Esophagus muscularis mucosa (tissue), 4 donors: ENCODE measurements around the gene ETFB. TPM values are rescaled to one million over a fixed set of nuclear protein-coding genes. Genes with fewer than 3 reads are reported as not detected.

Experiments
- DNase-seq: peaks from one replicate; pipeline ENCODE4 v3.0.0-alpha.2; 2017; ENCODE audit errors: extremely low spot score
- H3K27ac ChIP-seq, 4 donors: fragments of 200-600 bp; sonication (generic); replicated peaks in 1 of 4; 1 replicate in 3 of 4; 2 replicates in 1 of 4; pipeline ENCODE4 v1.5.1; 2016 to 2019; ENCODE audit warnings: mild to moderate bottlenecking in 1 of 4
- H3K27me3 ChIP-seq, 4 donors: fragments of 200-600 bp; sonication (generic); one replicate each; pipeline versions ENCODE4 v1.5.1 to v1.6.0; 2016 to 2019
- H3K36me3 ChIP-seq, 4 donors: fragments of 200-600 bp; sonication (generic); one replicate each; pipeline ENCODE4 v1.5.1; 2016 to 2019
- H3K4me1 ChIP-seq, 4 donors: fragments of 200-600 bp; sonication (generic); one replicate each; pipeline ENCODE4 v1.5.1; 2016 to 2019
- H3K4me3 ChIP-seq, 4 donors: fragments of 200-600 bp; sonication (generic); 1 replicate in 2 of 4; 2 replicates in 2 of 4; pipeline ENCODE4 v1.5.1; 2016 to 2019; ENCODE audit warnings: mild to moderate bottlenecking in 4 of 4, moderate library complexity in 1 of 4
- H3K9me3 ChIP-seq, 4 donors: fragments of 200-600 bp; sonication (generic); 1 replicate in 3 of 4; 2 replicates in 1 of 4; pipeline ENCODE4 v1.5.1; 2016 to 2019
- EP300 ChIP-seq: sonication (generic); formaldehyde crosslinking; IDR thresholded peaks from one replicate; pipeline ENCODE4 v1.6.1; 2017; ENCODE audit warnings: antibody characterized with exemption
- POLR2A ChIP-seq: fragments of 450-650 bp; IDR thresholded peaks from one replicate; pipeline ENCODE4 v1.6.1; 2017; ENCODE audit warnings: antibody characterized with exemption, moderate library complexity, mild to moderate bottlenecking, low read depth
- POLR2AphosphoS5 ChIP-seq, 2 donors: sonication (generic); formaldehyde crosslinking; IDR thresholded peaks; one replicate each; pipeline ENCODE4 v1.6.1; 2017; ENCODE audit warnings: antibody characterized with exemption in 2 of 2
- WGBS: methylation state at CpG from one replicate; pipeline ENCODE4 v1.1.5; 2018; 5-methylcytosine and 5-hydroxymethylcytosine counted together
- intact Hi-C: fragments of 100-400 bp; cut with DNase I; formaldehyde crosslinking; loops from one replicate; pipeline ENCODE4 v1.15.1; 2023
- total RNA-seq, 4 donors: library from RNA; depleted of rRNA; stranded (reverse); fragments of >200 nt; gene quantifications; one replicate each; pipeline versions ENCODE4 v1.1.0 to v1.2.1, GENCODE V29; 2016
- TF ChIP-seq, protein P1 (sequence below), 3 experiments: fragments of 200-600 bp in 2 of 3; fragments of 450-650 bp in 1 of 3; sonication (generic) in 2 of 3; IDR thresholded peaks; one replicate each; pipeline ENCODE4 v1.5.1; 2017 to 2019; ENCODE audit warnings: antibody characterized with exemption in 3 of 3, mild to moderate bottlenecking in 2 of 3, moderate library complexity in 1 of 3

ETFB gene
- total RNA-seq, 4 donors from 2014 or later: 86.3 to 121 (median 106) TPM

- H3K27ac ChIP-seq: no peak overlapping the region
- H3K36me3 ChIP-seq: no peaks in the 10 kb centered on the region
- intact Hi-C loops: no loop called here
- H3K9me3 ChIP-seq: no peaks in the 10 kb centered on the region
- TF ChIP-seq, protein P1, sequence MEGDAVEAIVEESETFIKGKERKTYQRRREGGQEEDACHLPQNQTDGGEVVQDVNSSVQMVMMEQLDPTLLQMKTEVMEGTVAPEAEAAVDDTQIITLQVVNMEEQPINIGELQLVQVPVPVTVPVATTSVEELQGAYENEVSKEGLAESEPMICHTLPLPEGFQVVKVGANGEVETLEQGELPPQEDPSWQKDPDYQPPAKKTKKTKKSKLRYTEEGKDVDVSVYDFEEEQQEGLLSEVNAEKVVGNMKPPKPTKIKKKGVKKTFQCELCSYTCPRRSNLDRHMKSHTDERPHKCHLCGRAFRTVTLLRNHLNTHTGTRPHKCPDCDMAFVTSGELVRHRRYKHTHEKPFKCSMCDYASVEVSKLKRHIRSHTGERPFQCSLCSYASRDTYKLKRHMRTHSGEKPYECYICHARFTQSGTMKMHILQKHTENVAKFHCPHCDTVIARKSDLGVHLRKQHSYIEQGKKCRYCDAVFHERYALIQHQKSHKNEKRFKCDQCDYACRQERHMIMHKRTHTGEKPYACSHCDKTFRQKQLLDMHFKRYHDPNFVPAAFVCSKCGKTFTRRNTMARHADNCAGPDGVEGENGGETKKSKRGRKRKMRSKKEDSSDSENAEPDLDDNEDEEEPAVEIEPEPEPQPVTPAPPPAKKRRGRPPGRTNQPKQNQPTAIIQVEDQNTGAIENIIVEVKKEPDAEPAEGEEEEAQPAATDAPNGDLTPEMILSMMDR (IDR thresholded peaks at IDR 0.05): no peak
- TF ChIP-seq POLR2AphosphoS5 (IDR thresholded peaks at IDR 0.05) (no peak), POLR2A (no peak), EP300 (no peak)
- 72% methylated on average over 3 of the region's 3 CpGs for WGBS
- H3K27me3 ChIP-seq: peaks cover 0 to 81% (median 3%) of the 10 kb centered on the region in 4 donors
- no peak for DNase-seq
- H3K4me3 ChIP-seq: no peak overlapping the region
- H3K4me1 ChIP-seq: no peaks in the 10 kb centered on the region
Observed at GRCh38 chr19:51317376-51317775, 48.8 kb downstream of the ETFB start.

- no peak overlapping the region for H3K4me3 ChIP-seq
- intact Hi-C loops: no loop called here
- peaks cover 0 to 2% (median 0%) of the 10 kb centered on the region in 4 donors for H3K4me1 ChIP-seq
- no peak overlapping the region for H3K27ac ChIP-seq
- no peaks in the 10 kb centered on the region for H3K9me3 ChIP-seq
- TF ChIP-seq POLR2A: no peak
- TF ChIP-seq POLR2AphosphoS5 (IDR thresholded peaks at IDR 0.05): no peak
- TF ChIP-seq EP300: no peak
- TF ChIP-seq, protein P1 (IDR thresholded peaks at IDR 0.05): no peak
- DNase-seq: no peak
- no peaks in the 10 kb centered on the region for H3K36me3 ChIP-seq
- WGBS: 77% methylated on average over 7 of the region's 8 CpGs
- peaks cover 0 to 81% (median 9%) of the 10 kb centered on the region in 4 donors for H3K27me3 ChIP-seq
Observed at GRCh38 chr19:51316688-51317087, 49.5 kb downstream of the ETFB start.

- H3K4me1 ChIP-seq: peaks cover 0 to 3% (median 1%) of the 10 kb centered on the region in 4 donors
- H3K36me3 ChIP-seq: no peaks in the 10 kb centered on the region
- DNase-seq: no peak
- H3K27me3 ChIP-seq: peaks cover 0 to 86% (median 16%) of the 10 kb centered on the region in 4 donors
- no peak within 1 kb of the TSS for H3K27ac ChIP-seq
- peaks cover 0 to 20% (median 13%) of the 10 kb centered on the region in 4 donors for H3K9me3 ChIP-seq
- TF ChIP-seq EP300 (no peak), POLR2A (no peak), POLR2AphosphoS5 (IDR thresholded peaks at IDR 0.05) (no peak)
- TF ChIP-seq, protein P1 (IDR thresholded peaks at IDR 0.05): no peak
- intact Hi-C loops: no loop called here
- WGBS: 10% methylated on average over 13 of the region's 76 CpGs
- no peak within 1 kb of the TSS for H3K4me3 ChIP-seq
Observed at GRCh38 chr19:51311351-51312257, 54.6 kb downstream of the ETFB start, which contains the start of gene IGLON5. Gene IGLON5 (plus strand): TSS chr19:51311644. CDS start chr19:51311848, 204 bp downstream.

- H3K27me3 ChIP-seq: peaks cover 0 to 66% (median 6%) of the 10 kb centered on the region in 4 donors
- intact Hi-C loops: no loop called here
Observed at GRCh38 chr19:51305479-51305878, 60.7 kb downstream of the ETFB start.

More at GRCh38 chr19:51305479-51305878, 60.7 kb downstream of the ETFB start:
- Histone ChIP-seq H3K36me3 (no peaks in the 10 kb centered on the region), H3K9me3 (peaks cover 0 to 52% (median 33%) of the 10 kb centered on the region in 4 donors), H3K4me3 (no peak overlapping the region), H3K27ac (no peak overlapping the region), H3K4me1 (no peaks in the 10 kb centered on the region)
- WGBS: 86% methylated on average over 3 of the region's 3 CpGs
- TF ChIP-seq EP300 (no peak), POLR2AphosphoS5 (IDR thresholded peaks at IDR 0.05) (no peak), POLR2A (no peak)
- TF ChIP-seq, protein P1 (IDR thresholded peaks at IDR 0.05): no peak
- no peak for DNase-seq
